Ectodermal cell (in vitro differentiated cells): Measurements from ENCODE around the gene PBOV1.

Experiments used
- H3K27ac ChIP-seq: 2 replicates; pipeline ENCODE4 v1.7.0; 2013; ENCODE audit warnings: mild to moderate bottlenecking, low read depth, low read length; ENCODE audit not compliant: insufficient read depth, poor library complexity, severe bottlenecking
- H3K27me3 ChIP-seq: 2 replicates; pipeline ENCODE4 v1.7.0; 2013; ENCODE audit warnings: mild to moderate bottlenecking, low read length; ENCODE audit not compliant: insufficient read depth, control insufficient read depth, poor library complexity, severe bottlenecking
- H3K36me3 ChIP-seq: one replicate; pipeline ENCODE4 v1.7.0; 2013; ENCODE audit warnings: low read length; ENCODE audit not compliant: control insufficient read depth, insufficient read depth
- H3K4me1 ChIP-seq: one replicate; pipeline ENCODE4 v1.7.0; 2013; ENCODE audit warnings: low read length; ENCODE audit not compliant: control insufficient read depth, insufficient read depth
- H3K4me3 ChIP-seq: 2 replicates; pipeline ENCODE4 v1.7.0; 2013; ENCODE audit warnings: low read depth, low read length, control low read depth; ENCODE audit not compliant: insufficient read depth
- H3K9me3 ChIP-seq: 2 replicates; pipeline ENCODE4 v1.7.0; 2013; ENCODE audit warnings: mild to moderate bottlenecking, low read length, moderate library complexity; ENCODE audit not compliant: control insufficient read depth
- WGBS, 2 experiments: methylation state at CpG; one replicate each; pipeline ENCODE4 v1.1.7; 2013; ENCODE audit warnings: missing lambda C conversion rate in 2 of 2; 5-methylcytosine and 5-hydroxymethylcytosine counted together

The PBOV1 gene

GRCh38 chr6:138250513-138251247 lies 32.4 kb upstream of the PBOV1 start:
- Histone ChIP-seq H3K4me3 (no peak overlapping the region), H3K9me3 (no peaks in the 10 kb centered on the region), H3K27me3 (no peaks in the 10 kb centered on the region), H3K4me1 (no peaks in the 10 kb centered on the region), H3K27ac (no peak overlapping the region), H3K36me3 (no peaks in the 10 kb centered on the region)
- 94 to 96% methylated on average over 16 of the region's 16 CpGs for WGBS, 2 experiments

GRCh38 chr6:138250053-138250452 lies 31.8 kb upstream of the PBOV1 start:
- Histone ChIP-seq H3K9me3 (no peaks in the 10 kb centered on the region), H3K4me1 (no peaks in the 10 kb centered on the region), H3K27me3 (no peaks in the 10 kb centered on the region), H3K4me3 (no peak overlapping the region), H3K36me3 (no peaks in the 10 kb centered on the region), H3K27ac (no peak overlapping the region)
- 93 to 94% methylated on average over 4 of the region's 4 CpGs for WGBS, 2 experiments

GRCh38 chr6:138248878-138249277 lies 30.6 kb upstream of the PBOV1 start:
- Histone ChIP-seq H3K36me3 (no peaks in the 10 kb centered on the region), H3K4me3 (no peak overlapping the region), H3K27ac (no peak overlapping the region), H3K9me3 (no peaks in the 10 kb centered on the region), H3K4me1 (no peaks in the 10 kb centered on the region), H3K27me3 (no peaks in the 10 kb centered on the region)
- WGBS, 2 experiments: 89 to 90% methylated on average over 1 of the region's 1 CpG

GRCh38 chr6:138248011-138248410 lies 29.7 kb upstream of the PBOV1 start:
- Histone ChIP-seq H3K4me1 (no peaks in the 10 kb centered on the region), H3K4me3 (no peak overlapping the region), H3K27ac (no peak overlapping the region), H3K36me3 (no peaks in the 10 kb centered on the region), H3K9me3 (no peaks in the 10 kb centered on the region), H3K27me3 (no peaks in the 10 kb centered on the region)
- 90 to 93% methylated on average over 7 of the region's 7 CpGs for WGBS, 2 experiments

- Histone ChIP-seq H3K36me3 (no peaks in the 10 kb centered on the region), H3K4me3 (no peak overlapping the region), H3K27ac (no peak overlapping the region), H3K4me1 (no peaks in the 10 kb centered on the region), H3K9me3 (no peaks in the 10 kb centered on the region), H3K27me3 (no peaks in the 10 kb centered on the region)
- 94 to 95% methylated on average over 3 of the region's 3 CpGs for WGBS, 2 experiments
Measured at GRCh38 chr6:138246650-138247440, 28.6 kb upstream of the PBOV1 start.

GRCh38 chr6:138245751-138246150 lies 27.5 kb upstream of the PBOV1 start:
- no peaks in the 10 kb centered on the region for H3K9me3 ChIP-seq
- WGBS, 2 experiments: 93% methylated on average over 3 of the region's 3 CpGs
- no peaks in the 10 kb centered on the region for H3K27me3 ChIP-seq

GRCh38 chr6:138242987-138243592 lies 24.8 kb upstream of the PBOV1 start:
- H3K27me3 ChIP-seq: no peaks in the 10 kb centered on the region
- WGBS, 2 experiments: 92 to 95% methylated on average over 4 of the region's 4 CpGs
- H3K4me1 ChIP-seq: no peaks in the 10 kb centered on the region
- H3K36me3 ChIP-seq: no peaks in the 10 kb centered on the region
- H3K4me3 ChIP-seq: no peak overlapping the region
- no peaks in the 10 kb centered on the region for H3K9me3 ChIP-seq
- no peak overlapping the region for H3K27ac ChIP-seq

More at GRCh38 chr6:138245751-138246150, 27.5 kb upstream of the PBOV1 start:
- Histone ChIP-seq H3K36me3 (no peaks in the 10 kb centered on the region), H3K4me1 (no peaks in the 10 kb centered on the region), H3K4me3 (no peak overlapping the region), H3K27ac (no peak overlapping the region)

- no peaks in the 10 kb centered on the region for H3K9me3 ChIP-seq
- H3K4me3 ChIP-seq: no peak overlapping the region
- no peak overlapping the region for H3K27ac ChIP-seq
- no peaks in the 10 kb centered on the region for H3K36me3 ChIP-seq
- H3K4me1 ChIP-seq: no peaks in the 10 kb centered on the region
- H3K27me3 ChIP-seq: no peaks in the 10 kb centered on the region
- WGBS, 2 experiments: 89 to 92% methylated on average over 6 of the region's 6 CpGs
Measured at GRCh38 chr6:138241934-138242333, 23.6 kb upstream of the PBOV1 start.

- no peaks in the 10 kb centered on the region for H3K36me3 ChIP-seq
- no peak overlapping the region for H3K27ac ChIP-seq
- WGBS, 2 experiments: 90 to 94% methylated on average over 3 of the region's 3 CpGs
Measured at GRCh38 chr6:138241381-138241780, 23.1 kb upstream of the PBOV1 start.

More at GRCh38 chr6:138241381-138241780, 23.1 kb upstream of the PBOV1 start:
- H3K27me3 ChIP-seq: no peaks in the 10 kb centered on the region
- no peaks in the 10 kb centered on the region for H3K4me1 ChIP-seq
- no peaks in the 10 kb centered on the region for H3K9me3 ChIP-seq
- no peak overlapping the region for H3K4me3 ChIP-seq
